ENCODE results near the gene TAF15. TPM values are rescaled to one million over a fixed set of nuclear protein-coding genes. Genes with fewer than 3 reads are reported as not detected.

The TAF15 gene
- total and polyA plus RNA-seq, 2 of the 13 experiments (the other 11 are each of a cell fraction or from before 2014, with no cell fraction given): 25.2 to 26.5 TPM

DNA sequence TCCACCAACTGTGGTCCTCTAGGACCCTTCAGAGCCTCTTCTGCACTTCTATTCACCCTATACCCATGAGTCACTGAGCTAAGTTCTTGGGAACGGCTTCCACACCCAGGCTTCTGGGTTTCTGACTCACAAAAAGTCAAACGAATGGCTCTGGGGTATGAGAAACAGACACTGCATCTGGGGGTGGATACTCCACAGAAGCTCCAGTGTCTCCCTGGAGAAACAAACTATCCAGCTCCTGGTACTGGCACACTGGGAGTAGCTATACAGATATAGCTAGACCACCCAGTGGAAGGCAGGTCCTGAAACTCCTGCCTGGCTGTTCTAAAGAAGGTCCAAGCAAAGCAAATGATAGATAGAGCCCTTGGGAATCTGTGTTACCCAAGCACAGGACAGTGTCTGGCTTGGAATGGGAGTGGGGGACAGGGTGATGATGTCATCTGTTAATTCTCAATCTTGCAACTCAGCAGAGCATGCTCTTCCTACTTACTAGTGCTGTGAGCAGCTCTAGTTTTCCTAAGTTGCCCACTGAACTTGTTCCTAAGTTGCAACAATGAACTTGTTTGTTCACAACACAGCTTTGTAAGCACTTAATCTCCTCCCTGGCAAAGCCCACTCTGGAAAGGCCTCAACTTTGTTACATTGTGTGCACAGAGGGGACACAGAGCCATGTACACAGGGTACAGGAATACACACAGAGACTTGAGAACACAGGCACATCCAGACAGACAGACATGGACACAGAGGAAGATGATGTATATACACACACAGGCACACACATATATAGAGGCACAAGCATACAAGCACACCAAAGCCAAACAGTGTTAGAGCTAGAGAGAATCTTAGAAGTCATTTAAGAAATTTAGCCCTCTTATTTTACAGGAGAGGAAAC lies 20.6 kb upstream of the TAF15 start:
- Histone ChIP-seq H3K4me2 (ENCODE audit: low read depth, low read length) (no peak overlapping the region), H4K20me1 (ENCODE audit: insufficient read depth, low read length) (no peaks in the 10 kb centered on the region), H3K4me3 (replicated peaks in 1 of 3; ENCODE audit: insufficient read depth in 1 of 3, low read depth in 2 of 3, low read length in 3 of 3) (no peak overlapping the region), H2AFZ (ENCODE audit: low read length) (no peak overlapping the region), H3K27me3 (ENCODE audit: control insufficient read depth in 1 of 2, insufficient read depth in 2 of 2, low read length in 2 of 2) (peaks cover 3 to 57% of the 10 kb centered on the region in 2 experiments; a peak in 4 of 5 replicates), H3K36me3 (replicated peaks in 1 of 2; ENCODE audit: control insufficient read depth in 1 of 2, insufficient read depth in 2 of 2, low read length in 2 of 2) (no peaks in the 10 kb centered on the region), H3K27ac (ENCODE audit: extremely low read length, insufficient read depth, low read length) (no peak overlapping the region), H3K4me1 (ENCODE audit: insufficient read depth, low read length) (peaks cover 7% of the 10 kb centered on the region), H3K9me3 (ENCODE audit: low read length) (no peaks in the 10 kb centered on the region), H3K9ac (ENCODE audit: insufficient read depth, low read depth, low read length) (no peak overlapping the region), H3K79me2 (ENCODE audit: insufficient read depth, low read length) (no peaks in the 10 kb centered on the region)
- ATAC-seq (no peak), FAIRE-seq (no peak), DNase-seq (ENCODE audit: low spot score) (no peak)
- 0% methylated on average over 2 of the region's 2 CpGs for WGBS (ENCODE audit: low lambda C conversion rate)
- no TSS peak for BruUV-seq (replicated peaks)
- TF ChIP-seq SNRNP70 (IDR thresholded peaks at IDR 0.05; ENCODE audit: low read depth, low read length) (no peak), ATF7 (IDR thresholded peaks at IDR 0.05) (peak; percentile 93), ATF7 (CRISPR knock-in tag; IDR thresholded peaks at IDR 0.05) (no peak)
- intact Hi-C loops (cut with micrococcal nuclease; ENCODE audit: unreplicated experiment): no loop called here
- CTCF ChIA-PET (ENCODE audit: low intra/inter-chr PET ratio, low total read pairs): no interaction called here
- POLR2A ChIA-PET: interaction anchor here (0.5 to 1.3 kb wide), 2 partner anchors 20 to 107 kb away, joined by 3 read pairs; partner anchors contain the start of gene TAF15
- in situ Hi-C loops (cut with HindIII; ENCODE audit: extremely low pct_ligation_motif_present, low pct_unique_long_range_greater_than_20kb): no loop called here

DNA sequence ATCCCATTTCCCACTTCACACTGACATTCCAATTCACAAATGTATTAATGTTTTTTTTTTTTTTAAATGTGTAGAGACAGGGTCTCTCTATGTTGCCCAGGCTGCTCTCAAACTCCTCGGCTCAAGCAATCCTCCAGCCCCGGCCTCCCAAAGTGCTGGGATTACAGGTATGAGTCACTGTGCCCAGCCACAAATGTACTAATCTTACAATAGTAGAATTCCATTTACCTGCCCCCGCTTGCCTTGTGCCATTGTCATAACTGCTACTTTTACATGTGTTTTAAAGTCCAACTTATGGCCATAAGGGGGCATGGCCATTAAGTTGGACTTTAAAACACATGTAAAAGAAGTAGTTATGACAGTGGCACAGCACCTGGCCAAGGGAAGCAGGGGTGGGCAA lies 18.4 kb upstream of the TAF15 start:
- FAIRE-seq: no peak
- BruUV-seq (replicated peaks): no TSS peak
- Histone ChIP-seq H4K20me1 (ENCODE audit: insufficient read depth, low read length) (no peaks in the 10 kb centered on the region), H3K4me3 (replicated peaks in 1 of 3; ENCODE audit: insufficient read depth in 1 of 3, low read depth in 2 of 3, low read length in 3 of 3) (no peak overlapping the region), H3K36me3 (replicated peaks in 1 of 2; ENCODE audit: control insufficient read depth in 1 of 2, insufficient read depth in 2 of 2, low read length in 2 of 2) (no peaks in the 10 kb centered on the region), H3K79me2 (ENCODE audit: insufficient read depth, low read length) (no peaks in the 10 kb centered on the region), H3K9ac (ENCODE audit: insufficient read depth, low read depth, low read length) (no peak overlapping the region), H3K4me1 (ENCODE audit: insufficient read depth, low read length) (peaks cover 6% of the 10 kb centered on the region; the same call in 1 of the 2 replicates), H3K27ac (ENCODE audit: extremely low read length, insufficient read depth, low read length) (no peak overlapping the region), H3K4me2 (ENCODE audit: low read depth, low read length) (no peak overlapping the region), H2AFZ (ENCODE audit: low read length) (no peak overlapping the region), H3K9me3 (ENCODE audit: low read length) (no peaks in the 10 kb centered on the region), H3K27me3 (ENCODE audit: control insufficient read depth in 1 of 2, insufficient read depth in 2 of 2, low read length in 2 of 2) (peaks cover 13 to 64% of the 10 kb centered on the region in 2 experiments; a peak in 4 of 5 replicates)
- no peak for DNase-seq (ENCODE audit: low spot score)
- intact Hi-C loops (cut with micrococcal nuclease; ENCODE audit: unreplicated experiment): no loop called here
- TF ChIP-seq ZNF816 (CRISPR knock-in tag; IDR thresholded peaks at IDR 0.05; ENCODE audit: borderline replicate concordance): no peak
- 39% methylated on average over 3 of the region's 3 CpGs for WGBS (ENCODE audit: low lambda C conversion rate)
- ATAC-seq: no peak
- in situ Hi-C loops (cut with HindIII; ENCODE audit: extremely low pct_ligation_motif_present, low pct_unique_long_range_greater_than_20kb): no loop called here
- ChIA-PET CTCF (ENCODE audit: low intra/inter-chr PET ratio, low total read pairs) (no interaction called here), POLR2A (no interaction called here)

Data from HepG2 (cell line).